ENCODE results near the gene TBC1D30.
"Not testable (repeated sequence)": the region's sequence is repeated elsewhere in the genome, so short reads cannot be mapped to it uniquely, and the experiment has no call there.

Gene TBC1D30

DNA sequence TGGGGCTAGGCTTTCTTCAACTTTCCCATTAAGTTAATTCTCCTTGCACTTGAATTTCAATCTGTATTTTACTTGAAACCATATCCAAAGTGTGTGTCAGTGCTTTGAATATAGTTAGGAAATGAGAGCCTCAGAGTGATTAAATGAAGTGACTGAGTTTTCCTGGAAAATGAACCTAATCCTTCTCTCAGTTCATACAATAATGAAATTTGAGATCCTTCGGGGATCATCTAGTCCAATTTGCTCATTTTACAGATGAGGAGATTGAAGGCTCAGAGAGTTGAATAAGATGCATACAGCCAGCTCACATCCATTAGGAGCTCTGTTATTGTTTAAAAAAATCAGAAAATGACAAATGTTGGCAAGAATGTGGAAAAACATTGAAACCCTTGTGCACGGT is 18.3 kb upstream of the TBC1D30 start:
- no peak for DNase-seq

DNA sequence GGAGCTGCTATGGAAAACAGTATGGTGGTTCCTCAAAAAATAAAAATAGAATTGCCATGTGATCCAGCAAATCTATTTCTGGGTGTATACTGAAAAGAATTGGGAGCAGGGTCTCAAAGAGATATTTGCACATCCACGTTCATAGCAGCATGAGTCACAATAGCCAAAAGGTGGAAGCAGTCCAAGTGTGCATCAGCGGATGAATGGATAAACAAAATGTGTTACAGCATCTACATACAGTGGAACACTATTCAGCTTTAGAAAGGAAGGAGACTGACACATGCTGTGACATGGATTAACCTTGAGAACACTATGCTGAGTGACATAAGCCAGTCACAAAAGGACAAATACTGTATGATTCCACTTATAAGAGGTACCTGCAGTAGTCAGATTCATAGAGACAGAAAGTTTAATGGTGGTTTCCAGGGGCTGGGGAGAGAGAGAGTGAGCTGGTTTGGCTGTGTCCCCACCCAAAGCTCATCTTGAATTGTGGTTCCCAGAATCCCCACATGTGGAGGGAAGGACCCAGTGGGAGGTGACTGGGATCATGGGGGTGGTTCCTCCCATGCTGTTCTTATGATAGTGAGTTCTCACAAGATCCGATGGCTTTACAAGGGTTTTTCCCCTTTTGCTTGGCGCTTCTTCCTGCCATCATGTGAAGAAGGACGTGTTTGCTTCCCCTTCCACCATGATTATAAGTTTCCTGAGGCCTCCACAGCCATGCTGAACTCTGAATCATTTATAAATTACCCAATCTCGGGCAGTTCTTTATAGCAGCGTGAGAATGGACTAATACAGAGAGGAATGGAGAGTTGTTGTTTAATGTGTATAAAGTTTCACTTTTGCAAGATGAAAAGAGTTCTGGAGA is 17.6 kb upstream of the TBC1D30 start:
- no peak for DNase-seq

DNA sequence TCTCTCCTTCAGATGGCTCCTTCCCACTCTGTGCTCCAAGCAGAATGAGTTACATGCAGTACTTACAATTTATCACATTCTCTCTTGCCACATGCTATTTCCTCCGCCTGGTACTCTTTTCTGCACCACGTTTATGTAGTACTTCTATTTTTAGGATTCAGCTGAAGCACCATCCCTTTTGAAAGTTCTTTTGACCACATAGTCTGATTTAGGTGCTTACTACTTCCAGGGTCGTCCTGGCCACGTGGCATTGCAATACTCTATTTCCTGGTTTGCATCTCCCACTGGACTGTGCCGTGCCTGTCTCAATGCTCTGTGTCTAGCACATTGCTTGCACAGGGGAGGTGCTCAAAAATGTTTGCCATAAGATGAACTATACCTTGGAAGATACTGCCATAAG is 16.3 kb upstream of the TBC1D30 start:
- no peak for DNase-seq

DNA sequence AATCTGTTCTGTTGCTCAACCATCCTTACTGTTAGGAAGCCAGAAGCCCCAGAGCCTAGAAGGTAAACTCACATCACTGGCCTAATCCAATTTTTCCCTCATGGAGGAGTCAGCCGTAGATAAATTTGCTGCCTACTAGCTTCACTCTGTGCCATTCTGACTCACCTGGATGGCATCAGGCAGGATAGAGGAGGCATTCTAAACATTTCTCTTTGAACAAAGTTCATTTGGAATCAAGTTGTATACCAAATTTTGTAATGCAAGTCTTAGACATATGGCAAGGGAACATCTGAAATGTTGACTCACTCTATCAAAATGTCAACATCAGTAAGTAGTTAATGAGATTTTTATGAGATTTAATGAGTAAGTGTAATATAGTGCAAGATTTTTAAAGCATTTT is 13.6 kb upstream of the TBC1D30 start:
- no peak for DNase-seq

DNA sequence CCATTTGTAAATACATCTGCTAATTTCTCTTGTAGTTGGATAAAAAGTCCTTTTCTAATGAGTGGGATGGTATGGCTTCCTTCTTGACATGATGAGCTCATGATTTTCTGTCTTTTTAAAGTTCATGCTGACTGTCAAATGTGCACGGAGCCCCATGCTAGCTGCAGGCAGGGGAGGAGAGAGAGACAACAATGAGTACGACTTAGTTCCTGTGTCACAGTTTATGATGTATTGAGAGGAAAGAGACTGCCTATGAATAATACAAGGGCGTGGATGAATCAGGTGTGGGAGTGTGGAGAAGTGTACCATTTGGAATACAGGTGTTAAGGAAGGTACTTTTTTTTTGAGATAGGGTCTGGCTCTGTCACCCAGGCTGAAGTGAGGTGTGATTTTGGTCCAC is 10.7 kb upstream of the TBC1D30 start:
- DNase-seq = no peak

DNA sequence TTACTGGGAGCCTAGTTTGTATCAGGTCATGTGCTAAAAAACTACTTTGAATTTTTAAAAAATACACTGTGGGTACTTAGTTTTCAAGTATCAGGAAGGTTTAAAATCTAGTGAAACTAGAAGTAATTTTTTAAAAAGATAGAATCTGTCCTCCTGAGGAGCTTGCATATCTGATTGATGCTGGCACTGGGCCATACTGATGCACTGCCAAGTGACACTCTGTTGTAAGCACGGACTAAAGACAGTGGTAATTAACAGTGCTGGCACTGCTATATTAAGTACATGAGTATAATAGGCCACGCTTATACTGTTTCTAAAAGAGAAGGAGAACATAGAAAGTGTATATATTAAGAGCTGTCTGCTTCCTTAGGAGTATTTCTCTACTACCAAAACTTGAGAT is 10.0 kb upstream of the TBC1D30 start:
- DNase-seq = no peak

DNA sequence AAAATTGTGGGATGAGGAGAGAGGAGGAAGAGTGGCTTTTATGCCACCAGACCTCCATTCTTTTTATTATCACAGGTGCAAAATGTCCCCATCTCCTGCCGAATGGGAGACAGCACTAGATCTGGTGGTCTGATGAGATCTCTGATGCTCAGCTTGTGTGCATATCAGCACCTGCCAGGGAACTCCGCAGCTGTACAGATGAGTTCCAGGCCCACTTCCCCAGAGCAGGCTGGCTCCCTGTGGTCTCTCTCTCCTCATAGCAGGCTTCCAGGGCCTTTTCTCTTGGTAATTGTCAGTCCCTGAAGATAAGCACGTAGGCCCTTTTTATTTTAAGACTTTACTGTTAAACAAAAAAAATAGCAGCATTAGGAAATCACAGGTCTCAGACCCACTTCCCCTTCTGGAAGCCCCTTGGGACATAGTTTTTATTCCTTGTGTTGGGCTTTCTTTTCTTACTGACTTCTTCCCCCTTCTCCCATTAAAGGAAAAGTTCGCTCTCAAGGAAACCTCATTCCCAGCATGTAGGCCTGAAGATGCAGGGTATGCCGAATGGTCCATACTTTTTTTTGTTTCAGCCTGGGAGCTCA is 4.5 kb upstream of the TBC1D30 start:
- DNase-seq = no peak

DNA sequence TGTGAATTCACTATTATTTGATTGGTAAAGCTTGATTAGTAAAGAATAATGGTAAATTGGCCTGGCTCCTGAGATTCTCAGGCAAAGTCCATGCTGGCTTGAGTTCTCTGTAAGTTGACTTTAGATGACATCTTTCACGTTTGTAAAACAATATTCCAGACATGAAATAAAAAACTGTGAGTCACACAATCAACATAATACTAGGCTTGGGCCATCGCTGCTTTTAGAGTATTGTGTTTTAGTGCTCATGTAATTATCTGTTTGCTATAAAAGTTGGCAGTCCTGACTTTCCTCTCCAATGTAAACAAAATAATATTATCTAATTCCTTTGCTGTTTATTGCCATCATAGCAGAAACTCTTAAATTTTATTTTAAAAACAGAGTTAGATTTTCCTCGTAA is 3.9 kb upstream of the TBC1D30 start:
- DNase-seq = no peak

DNA sequence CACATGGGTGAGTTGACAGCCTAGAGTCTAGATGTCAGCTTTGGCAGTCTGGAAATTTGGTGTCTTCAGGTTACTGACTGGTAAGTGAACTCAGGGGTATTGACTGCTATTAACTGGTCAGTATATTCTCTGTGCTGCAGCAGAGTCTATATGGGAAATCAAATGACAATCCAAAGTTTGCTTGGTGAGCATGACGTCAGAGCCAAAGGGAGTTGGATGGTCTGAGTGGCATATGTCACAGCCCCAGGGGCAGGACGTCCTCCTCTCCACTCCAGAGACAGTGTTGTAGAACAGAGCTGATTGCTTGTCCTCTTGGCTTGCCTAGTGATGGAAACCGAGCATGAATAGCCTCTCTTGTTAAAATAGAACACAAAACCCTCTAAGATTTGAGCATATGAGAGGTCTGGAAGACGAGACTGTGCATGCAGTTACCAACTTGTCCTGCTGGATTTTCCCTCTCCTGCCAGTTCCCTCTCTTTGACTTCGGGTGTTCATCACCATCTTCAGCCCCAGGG is 3.3 kb upstream of the TBC1D30 start:
- DNase-seq = no peak

DNA sequence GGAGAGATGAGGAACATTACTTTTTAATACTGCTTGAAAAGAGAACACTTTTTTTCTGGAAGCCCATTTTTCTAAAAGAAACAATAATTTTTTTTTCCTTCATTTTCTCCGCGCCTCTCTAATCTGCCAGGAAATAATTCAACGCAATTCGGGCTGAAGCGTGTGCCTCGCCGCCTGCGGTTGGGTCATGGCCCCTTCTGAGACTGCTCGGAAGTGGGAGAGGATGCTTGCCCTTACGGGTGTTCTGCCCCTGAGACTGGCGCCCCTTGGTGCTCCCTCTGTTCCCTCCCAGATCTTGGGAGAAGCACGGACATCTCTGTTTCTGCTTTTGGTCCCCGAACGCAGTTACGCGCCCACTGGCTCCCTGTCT is 332 bp upstream of the TBC1D30 start:
- no peak for DNase-seq

DNA sequence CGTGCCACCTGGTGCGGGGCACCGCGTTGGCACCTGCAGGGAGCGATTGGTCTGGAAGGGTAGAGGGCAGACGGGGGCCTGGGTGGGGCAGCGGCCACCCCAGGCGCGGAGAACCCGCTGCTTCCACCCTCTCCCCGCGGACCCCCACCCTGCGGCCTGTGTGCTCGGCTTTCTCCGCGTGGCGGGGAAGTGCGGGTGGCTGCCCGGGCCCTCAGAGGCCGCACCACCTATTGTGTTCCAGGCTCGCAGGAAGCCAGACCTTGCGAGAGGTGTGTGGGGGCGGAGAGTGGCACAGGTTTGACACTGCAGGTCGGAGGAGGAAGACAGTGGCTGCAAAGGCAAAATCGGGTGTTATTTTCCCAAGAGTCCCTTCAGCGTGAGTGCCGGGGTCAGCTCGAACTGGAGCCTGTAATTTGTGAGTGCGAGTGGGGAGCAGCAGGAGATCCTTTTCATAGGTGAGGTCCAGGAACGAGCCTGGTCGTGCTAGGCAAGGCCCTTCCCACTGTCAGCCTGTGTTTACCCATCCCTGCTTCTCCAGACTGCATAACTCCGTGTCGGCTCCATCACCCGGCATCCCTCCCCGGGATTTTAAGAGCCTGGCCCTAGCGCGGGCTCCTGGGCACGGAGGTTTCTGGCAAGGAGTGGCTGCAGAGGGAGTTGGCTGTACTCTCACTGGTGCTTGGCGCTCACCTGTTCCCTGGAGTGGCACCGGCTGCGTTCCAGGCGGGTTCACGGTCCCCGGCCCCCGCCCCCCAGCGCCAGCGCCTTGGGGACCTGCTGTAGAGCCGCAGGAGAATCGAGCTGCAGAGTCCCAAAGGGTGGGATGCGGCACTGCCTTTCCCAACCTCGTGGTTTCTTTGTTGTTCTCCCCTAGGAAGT is 935 bp downstream of the TBC1D30 start:
- DNase-seq = peak; percentile 22 to 31

DNA sequence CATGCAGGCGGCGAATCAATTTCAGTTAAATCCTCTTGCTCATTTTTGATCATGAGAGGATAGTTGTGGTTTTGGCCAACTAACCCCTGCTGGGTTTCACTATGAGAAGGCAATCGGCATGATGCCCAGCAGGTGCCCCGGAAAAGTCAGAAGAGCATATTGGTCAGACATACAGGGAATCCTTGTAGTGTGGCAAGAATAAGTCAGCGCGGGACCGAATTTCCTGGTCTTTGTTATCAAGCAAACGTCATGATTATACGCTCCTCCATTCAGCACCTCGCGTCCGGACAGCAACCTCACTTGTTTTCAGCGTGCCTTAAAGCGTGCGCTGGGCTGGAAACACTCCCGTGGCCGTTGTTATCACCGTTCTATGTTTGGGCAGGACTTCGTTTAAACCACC is 1.8 kb downstream of the TBC1D30 start:
- peak; percentile 65 to 72 for DNase-seq

DNA sequence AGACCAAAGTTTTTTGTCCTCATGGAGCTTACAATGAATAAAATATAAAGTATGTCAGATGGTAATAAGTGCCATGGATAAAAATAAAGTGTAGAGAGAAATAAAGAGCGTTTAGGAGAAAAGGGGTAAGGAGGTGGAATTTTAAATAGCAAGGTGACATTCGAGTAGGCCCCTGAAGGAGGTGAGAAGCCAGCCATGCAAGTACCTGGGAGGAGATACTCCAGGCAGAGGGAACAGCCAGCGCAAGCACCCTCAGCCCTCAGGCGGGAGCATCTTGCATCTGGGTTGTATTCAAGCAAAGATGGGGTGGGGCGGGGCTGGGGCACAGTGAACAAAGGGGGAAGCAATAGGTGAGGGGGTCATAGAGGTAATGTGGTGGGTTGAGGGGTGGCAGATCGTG is 4.3 kb downstream of the TBC1D30 start:
- DNase-seq = no peak

DNA sequence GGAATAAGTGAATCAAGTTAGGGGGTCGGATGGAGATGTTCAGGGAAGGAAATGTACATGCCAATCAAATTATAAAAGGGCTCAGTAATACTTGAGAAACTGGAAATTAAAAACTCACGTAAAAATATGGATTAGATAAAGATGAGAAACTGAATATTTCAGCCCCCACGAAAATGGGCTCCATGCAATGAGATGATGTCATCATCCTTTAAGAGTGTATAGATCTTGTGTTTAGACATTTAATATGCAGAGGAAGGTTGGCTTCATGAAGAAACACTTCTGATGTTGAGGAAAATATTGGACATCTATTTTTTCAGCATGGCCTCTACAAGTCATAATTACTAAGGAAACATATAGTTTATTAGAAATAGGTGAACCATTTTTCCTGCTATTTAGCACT is 9.5 kb downstream of the TBC1D30 start:
- DNase-seq = no peak

DNA sequence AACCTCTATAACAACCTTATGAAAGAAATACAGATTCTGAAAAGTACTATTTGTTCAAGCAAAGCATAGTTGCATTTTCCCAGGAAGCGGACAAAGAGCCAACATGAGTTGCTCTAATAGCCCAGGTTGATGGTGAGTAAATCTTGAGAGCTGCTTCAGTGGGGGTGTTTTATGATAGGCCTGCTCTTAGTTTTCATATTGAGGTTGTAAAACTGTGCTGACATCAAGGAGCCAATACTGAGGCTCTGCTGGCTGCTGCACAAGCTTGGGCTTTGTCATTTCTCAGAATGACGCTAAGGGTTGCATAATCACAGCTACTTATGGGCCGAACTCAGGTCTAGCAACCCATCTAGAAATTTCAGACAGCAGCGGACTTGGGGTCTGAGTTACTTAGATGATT is 11.5 kb downstream of the TBC1D30 start:
- no peak for DNase-seq

DNA sequence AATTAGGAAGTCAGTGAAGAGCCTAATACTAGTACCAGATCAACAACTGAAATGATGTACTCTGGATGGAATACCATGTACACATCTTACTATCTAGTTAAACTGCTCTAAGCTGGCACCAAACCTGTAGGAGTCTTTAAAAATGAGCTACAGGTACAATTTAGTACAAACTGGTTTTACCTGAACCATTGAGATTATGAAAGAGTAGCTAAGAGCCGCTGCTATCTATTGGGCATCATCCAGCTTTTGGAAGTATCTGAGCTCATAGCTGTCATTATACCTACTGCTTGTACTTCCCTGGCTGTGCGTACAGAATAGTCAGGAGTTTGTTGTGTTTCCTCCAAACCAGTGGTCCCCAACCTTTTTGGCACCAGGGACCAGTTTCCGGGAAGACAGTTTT is 12.4 kb downstream of the TBC1D30 start:
- no peak for DNase-seq

DNA sequence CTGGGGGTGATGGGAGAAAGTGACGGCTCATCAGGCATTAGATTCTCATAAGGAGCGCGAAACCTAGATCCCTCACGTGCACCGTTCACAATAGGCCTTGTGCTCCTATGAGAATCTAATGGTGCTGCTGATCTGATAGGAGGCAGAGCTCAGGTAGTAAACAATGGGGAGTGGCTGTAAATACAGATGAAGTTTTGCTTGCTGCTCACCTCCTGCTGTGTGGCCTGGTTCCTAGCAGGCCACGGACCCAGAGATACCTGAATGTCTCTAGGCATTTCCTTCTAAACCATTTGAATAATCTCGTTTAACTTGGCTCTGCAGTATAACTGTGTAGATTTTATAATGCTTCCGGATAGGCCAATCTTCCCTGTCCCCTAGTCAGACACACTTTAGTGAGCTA is 13.0 kb downstream of the TBC1D30 start:
- no peak for DNase-seq

DNA sequence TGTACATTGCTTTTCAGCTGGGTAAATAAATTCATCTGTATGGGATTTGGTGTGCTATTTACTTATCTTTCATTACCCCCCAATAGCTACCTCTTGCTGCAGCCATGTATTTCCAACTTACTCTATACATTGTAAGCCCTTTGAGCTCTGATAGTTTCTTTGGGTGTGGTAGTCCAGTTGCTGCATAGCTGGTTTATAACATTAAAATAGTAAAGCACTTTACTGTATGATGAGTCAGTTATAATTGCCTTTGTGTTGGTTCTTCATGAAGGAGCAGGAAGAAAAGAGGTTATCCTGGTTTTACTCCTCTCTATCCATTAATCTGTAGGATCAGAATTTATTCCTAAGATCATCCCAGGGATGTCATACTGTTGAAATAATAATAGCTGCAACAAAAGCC is 15.7 kb downstream of the TBC1D30 start:
- DNase-seq = no peak

DNA sequence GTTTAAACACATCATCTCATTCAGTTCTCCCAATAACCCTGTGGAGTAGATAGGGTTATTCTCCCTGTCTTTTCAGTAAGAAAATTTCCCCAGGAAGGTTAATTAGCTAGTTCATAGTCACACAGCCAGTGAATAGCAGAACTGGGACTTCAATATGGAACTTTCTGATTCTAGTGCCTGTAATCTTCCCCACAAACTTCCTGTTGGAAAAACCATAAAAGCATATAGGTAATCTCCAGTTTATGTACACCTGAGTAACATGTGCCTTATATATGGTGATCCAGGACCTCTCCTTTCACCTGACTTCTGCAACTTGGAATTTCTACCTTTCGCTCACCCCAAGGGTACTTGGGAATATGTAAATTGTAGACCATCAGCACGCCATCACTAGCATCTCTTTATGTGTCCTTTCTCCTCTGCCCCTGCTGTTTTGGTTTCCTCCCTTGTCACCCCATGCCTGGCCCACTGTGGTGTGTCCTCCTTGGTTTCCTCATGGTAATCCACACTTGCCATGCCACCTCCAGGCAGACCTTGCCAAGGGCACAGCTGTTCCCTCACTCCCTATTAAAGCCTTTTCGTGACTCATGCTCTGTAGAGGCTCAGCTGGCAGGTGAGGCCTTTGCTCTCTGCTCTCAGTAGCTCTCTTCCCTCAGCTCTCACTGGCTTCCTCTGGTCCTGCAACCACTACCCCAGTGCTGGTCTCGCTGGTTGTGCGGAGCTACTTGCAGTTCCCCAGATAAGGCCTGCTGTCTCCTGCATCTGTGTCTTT is 16.7 kb downstream of the TBC1D30 start:
- no peak for DNase-seq

DNA sequence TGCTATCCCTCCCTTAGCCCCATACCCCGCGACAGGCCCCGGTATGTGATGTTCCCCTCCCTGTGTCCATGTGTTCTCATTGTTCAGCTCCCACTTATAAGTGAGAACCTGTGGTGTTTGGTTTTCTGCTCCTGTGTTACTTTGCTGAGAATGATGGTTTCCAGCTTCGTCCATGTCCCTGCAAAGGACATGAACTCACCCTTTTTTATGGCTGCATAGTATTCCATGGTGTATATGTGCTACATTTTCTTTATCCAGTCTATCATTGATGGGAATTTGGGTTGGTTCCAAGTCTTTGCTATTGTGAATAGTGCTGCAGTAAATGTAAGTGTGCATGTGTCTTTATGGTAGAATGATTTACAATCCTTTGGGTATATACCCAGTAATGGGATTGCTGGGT is 24.0 kb downstream of the TBC1D30 start:
- DNase-seq = not testable (repeated sequence)

DNA sequence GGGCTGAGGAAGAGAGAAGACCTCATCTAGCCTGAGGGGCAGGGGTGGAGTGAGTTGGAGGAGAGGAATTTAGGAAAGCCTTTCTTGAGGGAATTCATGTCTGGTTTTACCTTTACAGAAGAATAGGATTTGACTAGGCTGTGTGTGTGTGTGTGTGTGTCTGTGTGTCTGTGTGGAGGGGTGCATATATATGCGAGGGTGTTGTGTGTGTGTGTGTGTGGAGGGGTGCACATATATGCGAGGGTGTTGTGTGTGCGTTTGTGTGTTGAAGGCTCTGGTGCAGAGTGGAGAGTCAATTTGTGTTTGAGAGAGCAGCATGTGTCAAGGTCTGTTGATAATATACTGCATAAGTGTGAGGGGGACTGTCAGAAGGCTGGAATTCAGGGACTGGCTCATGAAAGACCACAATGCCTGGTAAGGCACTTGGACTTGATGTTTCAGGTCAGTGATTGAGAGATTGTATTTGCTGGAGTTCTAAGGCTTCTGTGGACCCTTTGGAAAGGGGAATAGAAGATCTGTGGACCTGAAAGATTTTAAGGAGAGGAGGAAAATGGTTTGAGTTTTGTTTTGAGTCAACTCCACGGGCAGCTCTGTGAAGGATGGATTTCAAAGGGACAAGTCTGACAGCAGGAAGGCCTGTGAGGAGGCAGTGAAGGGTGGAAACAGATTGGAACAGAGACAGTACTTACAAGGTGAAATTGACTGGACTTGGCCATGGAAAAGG is 34.6 kb downstream of the TBC1D30 start:
- no peak for DNase-seq

DNA sequence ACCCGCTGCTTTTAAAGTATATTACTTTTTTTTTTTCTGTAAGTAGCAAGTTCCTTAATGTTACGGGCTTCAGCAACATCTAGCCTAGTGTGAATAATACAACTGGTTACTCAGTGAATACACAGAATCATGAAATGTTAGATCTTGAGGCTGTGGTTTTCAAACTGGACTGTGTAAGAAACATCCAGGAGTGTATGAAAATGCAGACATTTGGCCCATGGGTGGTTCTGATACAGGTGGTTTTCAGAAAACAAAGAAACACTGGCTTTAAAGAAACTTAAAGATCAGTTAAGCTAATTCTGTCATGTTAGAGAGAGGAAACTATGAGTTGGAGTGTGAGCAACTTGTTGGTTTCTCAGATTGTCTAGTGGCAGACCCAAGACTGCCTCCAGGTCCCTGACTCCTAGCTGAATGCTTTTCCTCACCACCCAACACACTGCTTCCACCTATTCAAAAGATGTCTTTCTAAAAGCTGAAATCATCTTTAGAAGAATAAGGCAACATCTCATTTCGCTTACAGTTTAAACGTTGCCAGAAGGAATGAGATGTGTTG is 36.1 kb downstream of the TBC1D30 start:
- DNase-seq = no peak
